ENCODE measurements around the gene C1orf56. TPM values are rescaled to one million over a fixed set of nuclear protein-coding genes. Genes with fewer than 3 reads are reported as not detected.

Gene C1orf56
- total and polyA plus RNA-seq, 2 donors (not counting 1 experiment from before 2014, with no cell fraction given), result 1.5 to 3.5 TPM

- H3K4me3 ChIP-seq (replicated peaks in 1 of 4; ENCODE audit: control extremely low read depth in 1 of 4, insufficient read depth in 1 of 4, low read depth in 3 of 4, low read length in 4 of 4), result peak overlapping the region; percentile 76 to 90 (median 82)
- H3K9ac ChIP-seq (ENCODE audit: insufficient read depth, low read length), result peak overlapping the region; percentile 25
- no peak for TF ChIP-seq EZH2 (IDR thresholded peaks at IDR 0.05; ENCODE audit: low read length, missing control alignments)
- TF ChIP-seq, protein P1, sequence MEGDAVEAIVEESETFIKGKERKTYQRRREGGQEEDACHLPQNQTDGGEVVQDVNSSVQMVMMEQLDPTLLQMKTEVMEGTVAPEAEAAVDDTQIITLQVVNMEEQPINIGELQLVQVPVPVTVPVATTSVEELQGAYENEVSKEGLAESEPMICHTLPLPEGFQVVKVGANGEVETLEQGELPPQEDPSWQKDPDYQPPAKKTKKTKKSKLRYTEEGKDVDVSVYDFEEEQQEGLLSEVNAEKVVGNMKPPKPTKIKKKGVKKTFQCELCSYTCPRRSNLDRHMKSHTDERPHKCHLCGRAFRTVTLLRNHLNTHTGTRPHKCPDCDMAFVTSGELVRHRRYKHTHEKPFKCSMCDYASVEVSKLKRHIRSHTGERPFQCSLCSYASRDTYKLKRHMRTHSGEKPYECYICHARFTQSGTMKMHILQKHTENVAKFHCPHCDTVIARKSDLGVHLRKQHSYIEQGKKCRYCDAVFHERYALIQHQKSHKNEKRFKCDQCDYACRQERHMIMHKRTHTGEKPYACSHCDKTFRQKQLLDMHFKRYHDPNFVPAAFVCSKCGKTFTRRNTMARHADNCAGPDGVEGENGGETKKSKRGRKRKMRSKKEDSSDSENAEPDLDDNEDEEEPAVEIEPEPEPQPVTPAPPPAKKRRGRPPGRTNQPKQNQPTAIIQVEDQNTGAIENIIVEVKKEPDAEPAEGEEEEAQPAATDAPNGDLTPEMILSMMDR (conservative IDR thresholded peaks at IDR 0.05 in 1 of 2, IDR thresholded peaks at IDR 0.05 in 1 of 2; ENCODE audit: low read depth in 1 of 2, low read length in 2 of 2), result no peak
- H2AFZ ChIP-seq (ENCODE audit: low read length), result peak overlapping the region; percentile 72
- no peaks in the 10 kb centered on the region for H3K27me3 ChIP-seq (ENCODE audit: control insufficient read depth, insufficient read depth, low read length)
- H3K36me3 ChIP-seq (ENCODE audit: control insufficient read depth, insufficient read depth, low read length), result peaks cover 5% of the 10 kb centered on the region
- peaks cover 42% of the 10 kb centered on the region for H3K79me2 ChIP-seq (ENCODE audit: control insufficient read depth, insufficient read depth, low read length)
- H4K20me1 ChIP-seq (ENCODE audit: control insufficient read depth, extremely low read depth, insufficient read depth, low read length), result peaks cover 2% of the 10 kb centered on the region
- H3K4me2 ChIP-seq (ENCODE audit: extremely low read depth, insufficient read depth, low read length), result peak overlapping the region; percentile 68
- peak in 1 of 2 donors; percentile 43 for DNase-seq (ENCODE audit: low read depth in 2 of 2)
- H3K4me1 ChIP-seq (ENCODE audit: control insufficient read depth, extremely low read depth, insufficient read depth, low read length), result peaks cover 15% of the 10 kb centered on the region
- H3K27ac ChIP-seq (ENCODE audit: insufficient read depth, low read length), result peak overlapping the region; percentile 86
- H3K9me3 ChIP-seq (ENCODE audit: control insufficient read depth, insufficient read depth, low read depth, low read length), result no peaks in the 10 kb centered on the region
Measured at GRCh38 chr1:151060657-151061421, 13.3 kb downstream of the C1orf56 start.

GRCh38 chr1:151061704-151062103, 14.2 kb downstream of the C1orf56 start:
- Histone ChIP-seq H3K9me3 (ENCODE audit: control insufficient read depth, insufficient read depth, low read depth, low read length) (no peaks in the 10 kb centered on the region), H3K9ac (ENCODE audit: insufficient read depth, low read length) (no peak overlapping the region), H3K79me2 (ENCODE audit: control insufficient read depth, insufficient read depth, low read length) (peaks cover 34% of the 10 kb centered on the region), H3K27me3 (ENCODE audit: control insufficient read depth, insufficient read depth, low read length) (no peaks in the 10 kb centered on the region), H2AFZ (ENCODE audit: low read length) (no peak overlapping the region), H3K27ac (ENCODE audit: insufficient read depth, low read length) (no peak overlapping the region), H3K4me3 (replicated peaks in 1 of 4; ENCODE audit: control extremely low read depth in 1 of 4, insufficient read depth in 1 of 4, low read depth in 3 of 4, low read length in 4 of 4) (peak overlapping the region in 2 of 4 experiments; percentile 76 to 82), H3K36me3 (ENCODE audit: control insufficient read depth, insufficient read depth, low read length) (peaks cover under 1% of the 10 kb centered on the region), H3K4me2 (ENCODE audit: extremely low read depth, insufficient read depth, low read length) (peak overlapping the region; percentile 68), H3K4me1 (ENCODE audit: control insufficient read depth, extremely low read depth, insufficient read depth, low read length) (peaks cover 13% of the 10 kb centered on the region), H4K20me1 (ENCODE audit: control insufficient read depth, extremely low read depth, insufficient read depth, low read length) (peaks cover 1% of the 10 kb centered on the region)
- TF ChIP-seq, protein P1 (conservative IDR thresholded peaks at IDR 0.05 in 1 of 2, IDR thresholded peaks at IDR 0.05 in 1 of 2; ENCODE audit: low read depth in 1 of 2, low read length in 2 of 2), result no peak
- no peak for TF ChIP-seq EZH2 (IDR thresholded peaks at IDR 0.05; ENCODE audit: low read length, missing control alignments)
- DNase-seq (ENCODE audit: low read depth in 2 of 2), result no peak

DNA sequence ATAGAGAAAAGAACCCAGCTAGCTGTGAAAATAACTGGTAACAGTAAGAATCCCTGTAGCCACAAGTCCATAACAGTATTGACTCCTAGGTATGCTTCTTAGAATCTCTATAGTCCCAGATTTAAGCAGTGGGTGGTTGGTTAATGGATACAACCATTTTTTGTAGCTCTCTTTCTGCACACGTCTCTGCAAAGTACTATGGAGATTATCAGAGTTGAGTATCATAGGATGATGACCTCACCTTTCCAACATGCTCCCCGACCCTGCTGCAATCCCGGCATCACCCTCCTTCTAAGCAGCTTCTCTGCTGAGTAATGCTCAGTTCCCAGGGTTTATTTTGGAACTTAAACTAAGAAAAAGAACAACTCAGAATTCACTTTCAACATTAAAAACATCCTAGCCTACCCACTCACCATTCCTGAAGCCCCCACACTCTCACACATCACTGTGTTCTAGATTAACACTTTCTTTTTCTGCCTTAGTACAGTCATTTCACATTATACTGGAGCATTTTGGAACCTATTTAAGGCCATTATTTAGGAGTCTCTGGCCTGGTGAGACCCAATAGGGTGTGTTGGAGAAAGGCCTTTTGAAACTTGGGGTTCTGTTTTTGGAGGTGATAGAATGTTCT, 15.3 kb downstream of the C1orf56 start:
- Histone ChIP-seq H2AFZ (ENCODE audit: low read length) (no peak overlapping the region), H3K4me3 (replicated peaks in 1 of 4; ENCODE audit: control extremely low read depth in 1 of 4, insufficient read depth in 1 of 4, low read depth in 3 of 4, low read length in 4 of 4) (peak overlapping the region in 1 of 4 experiments; percentile 10), H3K27me3 (ENCODE audit: control insufficient read depth, insufficient read depth, low read length) (no peaks in the 10 kb centered on the region), H3K36me3 (ENCODE audit: control insufficient read depth, insufficient read depth, low read length) (peaks cover 3% of the 10 kb centered on the region), H4K20me1 (ENCODE audit: control insufficient read depth, extremely low read depth, insufficient read depth, low read length) (no peaks in the 10 kb centered on the region), H3K79me2 (ENCODE audit: control insufficient read depth, insufficient read depth, low read length) (peaks cover 22% of the 10 kb centered on the region), H3K4me2 (ENCODE audit: extremely low read depth, insufficient read depth, low read length) (peak overlapping the region; percentile 74), H3K4me1 (ENCODE audit: control insufficient read depth, extremely low read depth, insufficient read depth, low read length) (peaks cover 7% of the 10 kb centered on the region), H3K9ac (ENCODE audit: insufficient read depth, low read length) (no peak overlapping the region), H3K9me3 (ENCODE audit: control insufficient read depth, insufficient read depth, low read depth, low read length) (no peaks in the 10 kb centered on the region), H3K27ac (ENCODE audit: insufficient read depth, low read length) (peak overlapping the region; percentile 74)
- TF ChIP-seq EZH2 (IDR thresholded peaks at IDR 0.05; ENCODE audit: low read length, missing control alignments), result no peak
- TF ChIP-seq, protein P1 (conservative IDR thresholded peaks at IDR 0.05 in 1 of 2, IDR thresholded peaks at IDR 0.05 in 1 of 2; ENCODE audit: low read depth in 1 of 2, low read length in 2 of 2), result no peak
- DNase-seq (ENCODE audit: low read depth in 2 of 2), result peak; percentile 74 to 93

Data from fibroblast of lung (primary cell).